Putamen (tissue), 1 donor: Measurements from ENCODE around the gene AADAT.
A peak's percentile ranks its signal among the peaks of the same experiment; 100 is the strongest.
"Not testable (repeated sequence)": the region's sequence is repeated elsewhere in the genome, so short reads cannot be mapped to it uniquely, and the experiment has no call there.

Experiments used
- DNase-seq: peaks from one replicate; pipeline ENCODE4 v3.0.0-alpha.2; 2016; ENCODE audit warnings: low spot score

AADAT gene

DNA sequence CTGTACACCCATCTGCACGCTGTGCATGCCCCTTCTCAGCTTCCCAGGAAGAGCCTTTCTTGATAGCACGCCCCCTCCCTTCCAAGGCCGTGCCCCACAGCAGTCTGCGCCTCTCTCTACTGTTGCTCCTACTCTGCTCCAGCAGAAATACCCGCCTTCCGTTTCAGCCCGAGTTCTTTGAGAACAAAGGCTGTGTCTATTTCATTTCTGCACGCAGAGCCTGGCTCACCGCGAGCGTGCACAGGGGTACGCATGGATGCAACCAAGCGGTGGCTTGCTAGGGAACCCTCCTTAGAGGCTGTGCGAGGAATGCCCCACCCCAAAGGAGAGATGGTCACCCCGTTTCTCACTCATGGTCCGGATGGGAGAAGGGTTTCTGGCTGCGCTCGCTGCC lies 485 bp downstream of the AADAT start:
- peak; percentile 48 for DNase-seq

GRCh38 chr4:170088716-170089115 lies 1.0 kb downstream of the AADAT start:
- DNase-seq: no peak

- DNase-seq: peak; percentile 8
Observed at GRCh38 chr4:170087163-170087700, 2.5 kb downstream of the AADAT start.

GRCh38 chr4:170083541-170083940 lies 6.2 kb downstream of the AADAT start:
- no peak for DNase-seq

DNA sequence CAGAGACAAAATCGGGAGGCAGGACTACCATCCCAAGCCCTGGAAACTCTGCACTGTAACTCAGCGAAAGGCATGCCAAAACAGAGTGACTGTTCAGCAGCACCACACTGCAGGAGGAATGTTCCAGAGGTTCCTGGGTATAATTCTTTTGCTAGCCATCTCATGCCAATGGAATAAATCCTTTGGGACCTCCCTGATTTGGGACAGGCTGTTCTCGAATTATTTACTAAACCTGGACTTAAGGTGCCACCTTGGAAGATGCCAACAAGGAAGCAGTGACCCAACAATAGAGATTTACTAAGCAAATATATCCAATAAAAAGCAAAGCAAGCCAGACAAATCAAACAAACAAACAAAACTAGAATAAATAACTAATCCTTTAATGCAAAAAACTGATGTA lies 9.3 kb downstream of the AADAT start:
- DNase-seq: no peak

- DNase-seq: no peak
Observed at GRCh38 chr4:170079981-170080380, 9.8 kb downstream of the AADAT start.

GRCh38 chr4:170071196-170071595 lies 18.6 kb downstream of the AADAT start:
- no peak for DNase-seq

DNA sequence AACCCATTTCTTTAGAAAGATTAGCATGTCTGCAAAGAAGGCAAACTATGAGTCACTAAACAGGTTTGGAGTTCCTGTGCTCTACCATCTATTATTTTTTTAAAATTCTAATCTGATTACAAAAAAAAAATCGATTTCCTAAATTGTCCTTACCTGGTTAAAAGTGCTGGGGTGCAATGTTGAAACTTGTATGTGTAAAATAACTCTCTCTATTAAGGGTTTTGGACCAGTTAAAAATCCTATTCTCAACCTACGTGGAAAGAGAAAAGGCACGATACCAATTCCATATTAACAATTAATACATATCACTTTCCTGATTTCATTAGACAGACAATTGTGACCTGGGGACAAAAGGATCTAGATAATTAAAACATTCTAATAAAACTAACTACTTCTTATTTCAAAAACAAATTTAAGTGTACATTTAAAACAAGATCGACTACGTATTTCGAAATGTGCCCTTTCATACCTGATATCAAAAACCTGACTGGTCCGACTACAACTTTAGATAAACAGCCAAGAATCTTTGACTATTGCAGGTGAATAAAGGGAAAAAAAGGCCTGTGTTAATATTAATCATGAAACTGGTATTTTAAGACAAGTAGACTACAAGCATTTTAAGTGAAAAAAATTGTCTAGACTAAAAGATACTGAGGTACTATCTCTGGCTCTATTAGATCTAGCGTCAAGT lies 21.2 kb downstream of the AADAT start:
- DNase-seq: no peak

- no peak for DNase-seq
Observed at GRCh38 chr4:170059421-170059820, 30.3 kb downstream of the AADAT start.

- DNase-seq: no peak
Observed at GRCh38 chr4:170058826-170059225, 30.9 kb downstream of the AADAT start.

DNA sequence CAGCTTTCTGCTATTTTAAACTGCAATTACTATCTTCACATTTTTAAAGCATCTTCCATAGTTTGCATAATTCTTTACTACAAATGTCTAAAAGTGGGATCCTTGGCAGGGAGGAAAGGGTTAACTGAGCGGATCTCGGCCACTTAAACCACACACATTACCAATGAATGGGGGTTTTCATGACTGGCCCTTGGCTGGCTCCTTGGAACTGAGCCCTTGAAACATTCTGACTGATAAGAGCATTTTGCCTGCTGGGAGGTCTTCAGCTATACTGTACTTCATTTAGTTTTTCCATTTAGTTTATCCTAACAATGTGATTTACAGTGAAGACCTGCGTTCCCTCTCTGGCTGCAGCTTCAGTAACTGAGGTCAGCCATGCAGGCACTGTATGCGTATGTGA lies 31.9 kb downstream of the AADAT start:
- DNase-seq: no peak

DNA sequence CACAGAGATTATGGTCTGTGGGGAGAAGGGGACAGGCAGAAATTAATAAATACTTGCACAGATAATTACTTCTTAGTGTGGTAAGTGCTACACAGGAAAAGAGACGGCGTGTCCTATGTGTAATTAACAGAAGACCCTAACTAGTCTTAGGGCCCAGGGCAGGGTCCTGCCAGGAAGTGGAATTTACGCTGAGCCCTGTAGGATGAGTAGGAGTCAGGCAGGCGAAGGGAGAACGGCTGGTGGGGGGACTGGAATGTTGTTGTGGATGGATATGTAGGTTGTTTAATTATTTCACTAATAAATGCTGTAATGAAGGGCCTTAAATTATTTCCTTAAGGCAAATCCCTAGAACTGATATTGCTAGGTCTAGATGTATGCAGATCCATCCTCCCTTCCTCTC lies 36.8 kb downstream of the AADAT start:
- DNase-seq: no peak

- no peak for DNase-seq
Observed at GRCh38 chr4:170051402-170051801, 38.4 kb downstream of the AADAT start.

DNA sequence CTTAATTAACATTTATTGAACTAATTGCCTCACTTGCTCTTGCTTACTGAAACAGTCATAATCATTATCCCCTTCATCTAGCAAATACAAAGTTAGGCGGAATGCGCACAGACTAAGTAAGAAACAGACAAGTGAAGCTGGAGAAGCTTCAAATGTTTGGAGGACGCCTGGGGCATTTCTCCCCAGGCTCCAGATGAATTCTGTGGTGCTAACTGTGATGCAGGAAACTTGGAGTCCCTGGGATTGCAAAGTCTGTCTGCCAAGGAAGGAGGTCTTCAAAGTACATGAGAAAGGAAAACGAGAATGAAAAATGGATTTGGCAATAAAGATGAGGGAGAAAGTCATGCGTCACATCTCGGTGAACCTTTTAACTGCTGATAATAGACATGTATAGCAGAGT lies 40.0 kb downstream of the AADAT start:
- DNase-seq: peak; percentile 60

GRCh38 chr4:170047771-170048354 lies 41.9 kb downstream of the AADAT start:
- peak; percentile 75 for DNase-seq

DNA sequence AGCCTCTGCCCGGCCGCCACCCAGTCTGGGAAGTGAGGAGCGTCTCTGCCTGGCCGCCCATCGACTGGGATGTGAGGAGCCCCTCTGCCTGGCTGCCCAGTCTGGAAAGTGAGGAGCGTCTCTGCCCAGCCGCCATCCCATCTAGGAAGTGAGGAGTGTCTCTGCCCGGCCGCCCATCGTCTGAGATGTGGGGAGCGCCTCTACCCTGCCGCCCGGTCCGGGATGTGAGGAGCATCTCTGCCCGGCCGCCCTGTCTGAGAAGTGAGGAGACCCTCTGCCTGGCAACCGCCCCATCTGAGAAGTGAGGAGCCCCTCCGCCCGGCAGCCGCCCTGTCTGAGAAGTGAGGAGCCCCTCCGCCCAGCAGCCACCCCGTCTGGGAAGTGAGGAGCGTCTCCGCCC lies 43.6 kb downstream of the AADAT start:
- DNase-seq: not testable (repeated sequence)

- no peak for DNase-seq
Observed at GRCh38 chr4:170040031-170040680, 49.6 kb downstream of the AADAT start.

DNA sequence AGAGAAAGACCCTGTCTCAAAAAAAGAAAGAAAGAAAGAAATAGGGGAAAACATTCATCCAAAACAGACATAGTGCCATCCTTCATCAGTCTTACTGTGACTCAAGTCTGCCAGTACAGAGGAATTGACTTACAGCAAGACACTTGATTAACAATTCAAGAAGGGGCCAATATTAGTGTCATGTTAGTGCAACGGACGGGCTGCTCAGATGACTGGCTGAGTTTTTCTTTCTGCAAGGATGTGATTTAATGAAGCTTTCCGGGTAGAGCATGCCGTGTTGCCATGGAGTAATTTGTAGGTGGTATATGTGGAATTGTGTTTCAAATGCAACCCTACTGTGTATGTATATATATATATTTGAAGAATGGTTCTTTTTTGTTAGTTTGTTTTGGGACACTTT lies 51.0 kb downstream of the AADAT start:
- DNase-seq: no peak

GRCh38 chr4:170038232-170038631 lies 51.5 kb downstream of the AADAT start:
- no peak for DNase-seq

DNA sequence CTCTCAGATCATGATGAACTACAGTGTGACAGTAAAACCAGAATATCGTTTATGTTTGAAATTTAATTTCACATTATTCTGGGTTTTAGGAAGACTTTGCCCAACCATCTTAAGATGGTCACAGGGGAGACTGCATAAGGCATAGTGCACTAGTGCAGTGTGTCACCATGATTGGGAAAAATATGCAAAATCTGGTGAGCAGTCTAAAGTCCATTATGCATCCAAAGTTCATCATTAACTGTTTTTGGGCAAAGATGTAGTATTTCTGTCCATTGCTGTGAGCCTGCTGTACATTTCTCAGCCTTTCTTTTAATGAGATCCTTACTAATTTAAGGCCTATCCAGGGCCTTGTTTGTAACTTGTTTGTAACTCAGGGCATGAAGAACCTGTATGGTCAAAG lies 52.3 kb downstream of the AADAT start:
- no peak for DNase-seq

DNA sequence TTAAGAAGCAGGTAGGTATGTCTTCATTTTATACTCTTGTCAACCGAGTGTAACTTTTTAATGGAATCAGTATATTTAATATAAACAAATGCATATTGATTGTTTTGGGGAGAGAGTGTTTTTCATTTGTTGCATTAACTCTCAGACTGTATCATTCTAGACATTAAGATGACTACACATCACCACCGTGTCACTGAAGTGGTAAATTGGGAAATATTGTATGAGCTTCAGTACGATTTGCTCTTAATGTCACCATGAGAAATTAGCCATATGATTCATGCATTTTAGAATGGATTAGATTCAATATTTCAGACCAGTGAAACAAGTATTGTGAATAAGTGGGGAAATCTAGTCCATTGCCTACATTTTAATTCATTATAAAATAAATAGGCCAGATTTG lies 53.9 kb downstream of the AADAT start:
- no peak for DNase-seq

DNA sequence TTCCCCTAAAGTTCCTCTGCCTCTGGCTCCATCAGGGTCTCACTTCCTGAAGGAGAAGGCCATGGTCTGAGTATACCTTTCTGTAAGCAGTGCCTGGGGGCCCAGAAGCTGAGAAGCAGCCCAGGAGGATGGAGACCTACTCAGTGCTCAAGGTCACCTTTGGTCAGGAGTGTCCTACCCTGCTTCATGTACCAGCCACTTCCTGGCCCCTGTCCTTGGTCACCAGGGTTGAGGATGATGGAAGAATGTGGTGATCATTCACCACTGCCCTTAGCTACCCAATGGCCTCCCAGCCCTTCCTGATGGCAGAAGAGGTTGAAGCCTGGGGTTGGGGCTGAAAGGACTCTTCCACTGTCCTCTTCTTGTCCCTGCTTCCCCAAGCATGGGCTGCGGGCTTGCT lies 54.5 kb downstream of the AADAT start:
- no peak for DNase-seq

DNA sequence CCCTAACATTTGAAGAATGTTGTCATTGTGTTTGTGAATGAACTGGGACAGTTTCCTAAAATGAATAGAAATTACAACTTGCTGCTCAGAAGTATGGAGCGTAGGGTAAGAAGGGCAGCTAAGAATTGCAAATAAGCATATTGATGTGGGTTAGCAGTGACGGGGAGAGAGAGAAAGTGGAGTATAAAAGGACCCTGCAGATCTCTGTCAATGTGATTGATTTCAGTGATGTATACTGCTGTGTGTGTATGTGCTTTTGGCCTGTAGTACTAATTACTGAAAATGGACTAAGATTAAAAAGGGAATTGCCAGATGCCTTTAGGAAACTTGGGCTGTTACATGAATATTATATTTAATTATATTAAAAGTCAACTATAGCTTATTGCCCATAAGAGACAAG lies 55.8 kb downstream of the AADAT start:
- no peak for DNase-seq
